Right lung (tissue), 10 donors: ENCODE measurements around the gene SCARF2. TPM values are rescaled to one million over a fixed set of nuclear protein-coding genes. Genes with fewer than 3 reads are reported as not detected.
A peak's percentile ranks its signal among the peaks of the same experiment; 100 is the strongest.
"Not testable (repeated sequence)": the region's sequence is repeated elsewhere in the genome, so short reads cannot be mapped to it uniquely, and the experiment has no call there.

Experiments used
- DNase-seq, 2 donors: peaks; one replicate each; pipeline ENCODE4 v3.0.0-alpha.2; 2013
- long read RNA-seq, 8 donors: transcript quantifications; one replicate each; lab custom pipeline, GENCODE V29; 2026
- polyA plus RNA-seq, 5 donors: library from polyadenylated mRNA; unstranded; fragments of 120-200 nt; gene quantifications; one replicate each; pipeline versions ENCODE4 v1.2.1 to v1.2.3, GENCODE V29; 2013; ENCODE audit warnings: inconsistent platforms in 1 of 5, low replicate concordance in 1 of 5; ENCODE audit not compliant: insufficient read length in 5 of 5, insufficient read depth in 1 of 5

SCARF2 gene
- 10 to 100 TPM; 15.1 to 39.6 (median 23.5) TPM for polyA plus RNA-seq
- long read RNA-seq, donor 1, transcript SCARF2-202 (11 exons, 3,232 nt): major isoform, 9 of 23 reads
- long read RNA-seq, donor 1, partial matches to known transcripts: 10 of 23 reads
- long read RNA-seq, donor 1, other reads (novel, unspliced or antisense): 0 of 23 reads
- long read RNA-seq, donor 2, partial matches to known transcripts: 0 of 4 reads
- long read RNA-seq, donor 2, other reads (novel, unspliced or antisense): 0 of 4 reads
- long read RNA-seq, donor 3, partial matches to known transcripts: 11 of 16 reads
- long read RNA-seq, donor 3, other reads (novel, unspliced or antisense): 0 of 16 reads
- long read RNA-seq, donor 4, transcript SCARF2-202 (11 exons, 3,232 nt): major isoform, 5 of 6 reads
- long read RNA-seq, donor 4, partial matches to known transcripts: 0 of 6 reads
- long read RNA-seq, donor 4, other reads (novel, unspliced or antisense): 0 of 6 reads
- long read RNA-seq, donor 5, transcript SCARF2-202 (11 exons, 3,232 nt): minor isoform, 6 of 20 reads
- long read RNA-seq, donor 5, transcript SCARF2-203 (11 exons, 3,248 nt): major isoform, 8 of 20 reads
- long read RNA-seq, donor 5, partial matches to known transcripts: 6 of 20 reads
- long read RNA-seq, donor 5, other reads (novel, unspliced or antisense): 0 of 20 reads
- long read RNA-seq, donor 6, transcript SCARF2-202 (11 exons, 3,232 nt): major isoform, 8 of 14 reads
- long read RNA-seq, donor 6, transcript SCARF2-203 (11 exons, 3,248 nt): minor isoform, 5 of 14 reads
- long read RNA-seq, donor 6, partial matches to known transcripts: 0 of 14 reads
- long read RNA-seq, donor 6, other reads (novel, unspliced or antisense): 0 of 14 reads
- long read RNA-seq, donor 7, transcript SCARF2-202 (11 exons, 3,232 nt): major isoform, 7 of 9 reads
- long read RNA-seq, donor 7, partial matches to known transcripts: 0 of 9 reads
- long read RNA-seq, donor 7, other reads (novel, unspliced or antisense): 0 of 9 reads
- long read RNA-seq, donor 8, transcript SCARF2-203 (11 exons, 3,248 nt): major isoform, 5 of 9 reads
- long read RNA-seq, donor 8, partial matches to known transcripts: 0 of 9 reads
- long read RNA-seq, donor 8, other reads (novel, unspliced or antisense): 0 of 9 reads

- peak; percentile 83 to 84 for DNase-seq
These were observed at the start of gene SCARF2 for GRCh38 chr22:20437613-20438426. Gene SCARF2 (minus strand): TSS chr22:20437825. CDS start chr22:20437754, 71 bp downstream.

- DNase-seq: no peak
These were observed 48.6 kb upstream of the SCARF2 start for GRCh38 chr22:20486229-20486628.

GRCh38 chr22:20484948-20485683 lies 47.5 kb upstream of the SCARF2 start:
- no peak for DNase-seq

- no peak for DNase-seq
These were observed 46.1 kb upstream of the SCARF2 start for GRCh38 chr22:20483771-20484170.

GRCh38 chr22:20483143-20483506 lies 45.5 kb upstream of the SCARF2 start:
- not testable (repeated sequence) for DNase-seq

GRCh38 chr22:20479612-20480196 lies 42.1 kb upstream of the SCARF2 start:
- DNase-seq: no peak

- DNase-seq: not testable (repeated sequence)
These were observed 40.4 kb upstream of the SCARF2 start for GRCh38 chr22:20478059-20478458.

- not testable (repeated sequence) for DNase-seq
These were observed 37.9 kb upstream of the SCARF2 start for GRCh38 chr22:20475569-20475968.

GRCh38 chr22:20475115-20475436 lies 37.5 kb upstream of the SCARF2 start:
- no peak for DNase-seq

- DNase-seq: no peak
These were observed 35.2 kb upstream of the SCARF2 start for GRCh38 chr22:20472629-20473442.

GRCh38 chr22:20471126-20471833 lies 33.7 kb upstream of the SCARF2 start:
- DNase-seq: no peak

- DNase-seq: not testable (repeated sequence)
These were observed 32.9 kb upstream of the SCARF2 start for GRCh38 chr22:20470525-20470924.

GRCh38 chr22:20469110-20469868 lies 31.7 kb upstream of the SCARF2 start:
- no peak for DNase-seq

GRCh38 chr22:20466659-20467379 lies 29.2 kb upstream of the SCARF2 start:
- no peak for DNase-seq

GRCh38 chr22:20465759-20466077 lies 28.1 kb upstream of the SCARF2 start:
- no peak for DNase-seq

- no peak for DNase-seq
These were observed 27.5 kb upstream of the SCARF2 start for GRCh38 chr22:20464912-20465758.
